Superior temporal gyrus (tissue), 1 donor: Measurements from ENCODE around the gene ATP6V1B1.
"Not testable (repeated sequence)": the region's sequence is repeated elsewhere in the genome, so short reads cannot be mapped to it uniquely, and the experiment has no call there.

Experiments
- DNase-seq: peaks from one replicate; pipeline ENCODE4 v3.0.0-alpha.2; 2016; ENCODE audit errors: extremely low spot score

The ATP6V1B1 gene

GRCh38 chr2:70988726-70989648 is 53.3 kb downstream of the ATP6V1B1 start:
- DNase-seq = no peak

GRCh38 chr2:70990216-70990615 is 54.5 kb downstream of the ATP6V1B1 start:
- no peak for DNase-seq

- no peak for DNase-seq
Measured at GRCh38 chr2:70991142-70991541, 55.4 kb downstream of the ATP6V1B1 start.

- no peak for DNase-seq
Measured at GRCh38 chr2:70991742-70992141, 56.0 kb downstream of the ATP6V1B1 start.

GRCh38 chr2:70992945-70993853 is 57.5 kb downstream of the ATP6V1B1 start:
- no peak for DNase-seq

GRCh38 chr2:70994009-70994698 is 58.5 kb downstream of the ATP6V1B1 start:
- no peak for DNase-seq

GRCh38 chr2:70994699-70995425 is 59.2 kb downstream of the ATP6V1B1 start, which contains the start of gene TEX261:
TEX261 (minus strand) TSS chr2:70994873; CDS start chr2:70994757, 116 bp downstream.
- DNase-seq = peak; percentile 82

- peak; percentile 48 for DNase-seq
Measured at GRCh38 chr2:70995426-70995729, 59.7 kb downstream of the ATP6V1B1 start.

- DNase-seq = not testable (repeated sequence)
Measured at GRCh38 chr2:70998885-70999284, 63.2 kb downstream of the ATP6V1B1 start.

GRCh38 chr2:70999362-70999761 is 63.7 kb downstream of the ATP6V1B1 start:
- no peak for DNase-seq

GRCh38 chr2:70999931-71000330 is 64.2 kb downstream of the ATP6V1B1 start:
- not testable (repeated sequence) for DNase-seq

GRCh38 chr2:71000780-71001591 is 65.3 kb downstream of the ATP6V1B1 start:
- peak; percentile 68 for DNase-seq

- DNase-seq = no peak
Measured at GRCh38 chr2:71001592-71001927, 65.9 kb downstream of the ATP6V1B1 start.

GRCh38 chr2:71001981-71002570 is 66.4 kb downstream of the ATP6V1B1 start:
- no peak for DNase-seq

GRCh38 chr2:71003396-71003795 is 67.7 kb downstream of the ATP6V1B1 start:
- DNase-seq = no peak

GRCh38 chr2:71003966-71004755 is 68.5 kb downstream of the ATP6V1B1 start:
- DNase-seq = no peak

- DNase-seq = no peak
Measured at GRCh38 chr2:71004857-71005256, 69.2 kb downstream of the ATP6V1B1 start.

GRCh38 chr2:71005271-71006202 is 69.8 kb downstream of the ATP6V1B1 start:
- DNase-seq = no peak
